GM13977 (cell line): ENCODE results near the gene NPAS3.

Source experiments
- DNase-seq: peaks from one replicate; pipeline ENCODE4 v3.0.0; 2012; ENCODE audit warnings: low spot score
- in situ Hi-C: fragments of 300-500 bp; cut with MboI; formaldehyde crosslinking; loops from one replicate; pipeline ENCODE4 v1.12.0; 2022; ENCODE audit warnings: low sequenced_read_pairs, low pct_unique_long_range_greater_than_20kb, mixed read lengths, inconsistent platforms; ENCODE audit not compliant: unreplicated experiment
- TF ChIP-seq, protein P1 (sequence below): IDR thresholded peaks from 2 replicates; pipeline ENCODE4 v1.5.1; 2012; ENCODE audit warnings: mild to moderate bottlenecking, control low read depth; ENCODE audit not compliant: insufficient read depth; ENCODE audit errors: extremely low read depth, missing control alignments

The NPAS3 gene

DNA sequence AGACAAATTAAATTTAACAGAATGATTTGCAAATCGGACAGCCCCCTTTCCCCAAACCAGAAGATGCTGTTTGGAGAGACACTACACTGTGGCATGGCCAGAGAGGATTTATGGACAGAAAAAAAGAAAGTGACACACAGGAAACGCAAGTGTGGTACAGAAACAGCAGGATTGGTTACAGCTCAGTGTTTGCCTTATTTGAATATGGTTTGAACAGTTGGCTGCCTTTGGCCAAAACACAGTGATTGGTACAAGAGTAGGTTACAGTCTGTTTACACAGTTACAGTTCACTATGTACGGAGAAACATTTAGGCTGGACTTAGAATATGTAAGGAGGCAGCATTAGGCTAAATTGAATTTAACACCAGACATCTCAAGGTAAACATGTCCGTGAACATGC, 335.3 kb downstream of the NPAS3 start:
- TF ChIP-seq, protein P1, sequence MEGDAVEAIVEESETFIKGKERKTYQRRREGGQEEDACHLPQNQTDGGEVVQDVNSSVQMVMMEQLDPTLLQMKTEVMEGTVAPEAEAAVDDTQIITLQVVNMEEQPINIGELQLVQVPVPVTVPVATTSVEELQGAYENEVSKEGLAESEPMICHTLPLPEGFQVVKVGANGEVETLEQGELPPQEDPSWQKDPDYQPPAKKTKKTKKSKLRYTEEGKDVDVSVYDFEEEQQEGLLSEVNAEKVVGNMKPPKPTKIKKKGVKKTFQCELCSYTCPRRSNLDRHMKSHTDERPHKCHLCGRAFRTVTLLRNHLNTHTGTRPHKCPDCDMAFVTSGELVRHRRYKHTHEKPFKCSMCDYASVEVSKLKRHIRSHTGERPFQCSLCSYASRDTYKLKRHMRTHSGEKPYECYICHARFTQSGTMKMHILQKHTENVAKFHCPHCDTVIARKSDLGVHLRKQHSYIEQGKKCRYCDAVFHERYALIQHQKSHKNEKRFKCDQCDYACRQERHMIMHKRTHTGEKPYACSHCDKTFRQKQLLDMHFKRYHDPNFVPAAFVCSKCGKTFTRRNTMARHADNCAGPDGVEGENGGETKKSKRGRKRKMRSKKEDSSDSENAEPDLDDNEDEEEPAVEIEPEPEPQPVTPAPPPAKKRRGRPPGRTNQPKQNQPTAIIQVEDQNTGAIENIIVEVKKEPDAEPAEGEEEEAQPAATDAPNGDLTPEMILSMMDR, result no peak
- DNase-seq, result no peak
- in situ Hi-C loops, result no loop called here

DNA sequence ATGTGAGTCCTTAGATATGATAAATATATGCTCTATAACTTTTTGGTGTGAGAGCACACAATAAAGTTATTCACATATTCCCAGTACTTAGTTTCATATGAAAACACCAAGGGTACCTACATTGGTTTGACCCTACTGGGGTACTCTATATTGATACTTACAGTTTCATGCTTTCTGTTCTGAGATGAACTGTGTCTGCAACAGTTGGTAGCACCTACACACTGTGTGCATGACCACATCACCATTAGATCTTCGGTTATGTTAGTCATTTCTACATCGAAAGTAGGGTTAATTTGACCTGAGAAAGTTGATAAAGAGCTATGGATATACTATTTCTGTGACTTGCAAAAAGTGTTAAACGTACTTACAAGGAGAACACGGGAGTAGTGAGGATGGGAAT, 337.2 kb downstream of the NPAS3 start:
- in situ Hi-C loops, result no loop called here
- DNase-seq, result no peak
- TF ChIP-seq, protein P1, result no peak

DNA sequence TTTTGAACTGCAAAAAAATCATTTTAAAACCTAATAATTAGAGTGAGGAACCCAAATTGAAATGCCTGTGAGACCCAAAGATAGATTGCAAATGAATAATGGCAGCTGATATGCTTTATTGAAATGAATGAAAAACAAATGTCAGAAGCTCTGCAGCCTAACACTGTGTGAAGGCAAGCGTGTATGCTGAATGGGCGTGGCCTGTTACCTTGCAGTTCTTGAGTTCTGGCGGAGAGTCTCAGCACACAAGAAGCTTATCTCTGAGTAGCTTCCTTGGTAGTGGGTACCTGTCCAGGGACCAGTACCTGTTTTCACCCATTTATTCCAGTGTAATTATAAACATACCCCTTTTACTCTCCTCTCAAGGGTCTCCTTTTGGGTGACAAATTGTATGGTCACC, 341.2 kb downstream of the NPAS3 start:
- TF ChIP-seq, protein P1, result no peak
- in situ Hi-C loops, result no loop called here
- DNase-seq, result no peak

DNA sequence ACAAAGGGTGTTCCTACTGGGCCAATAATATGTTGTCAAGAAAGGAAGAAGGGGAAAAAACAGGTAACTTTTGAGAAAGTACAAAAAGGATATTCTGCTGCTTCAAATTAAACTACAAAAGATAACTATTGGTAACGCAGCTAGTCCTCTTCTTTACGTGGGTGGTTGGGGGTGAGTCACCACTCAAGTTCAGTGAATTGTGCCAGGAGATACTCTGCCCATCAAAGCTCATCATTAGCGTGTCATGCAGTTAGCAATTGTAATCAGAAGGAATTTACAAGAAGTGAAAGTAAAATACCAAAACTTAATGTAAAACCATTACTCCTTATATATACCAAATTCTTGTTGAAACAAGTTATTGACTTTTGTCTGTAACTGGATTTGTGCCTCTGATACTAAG, 342.0 kb downstream of the NPAS3 start:
- in situ Hi-C loops, result no loop called here
- TF ChIP-seq, protein P1, result no peak
- DNase-seq, result no peak

DNA sequence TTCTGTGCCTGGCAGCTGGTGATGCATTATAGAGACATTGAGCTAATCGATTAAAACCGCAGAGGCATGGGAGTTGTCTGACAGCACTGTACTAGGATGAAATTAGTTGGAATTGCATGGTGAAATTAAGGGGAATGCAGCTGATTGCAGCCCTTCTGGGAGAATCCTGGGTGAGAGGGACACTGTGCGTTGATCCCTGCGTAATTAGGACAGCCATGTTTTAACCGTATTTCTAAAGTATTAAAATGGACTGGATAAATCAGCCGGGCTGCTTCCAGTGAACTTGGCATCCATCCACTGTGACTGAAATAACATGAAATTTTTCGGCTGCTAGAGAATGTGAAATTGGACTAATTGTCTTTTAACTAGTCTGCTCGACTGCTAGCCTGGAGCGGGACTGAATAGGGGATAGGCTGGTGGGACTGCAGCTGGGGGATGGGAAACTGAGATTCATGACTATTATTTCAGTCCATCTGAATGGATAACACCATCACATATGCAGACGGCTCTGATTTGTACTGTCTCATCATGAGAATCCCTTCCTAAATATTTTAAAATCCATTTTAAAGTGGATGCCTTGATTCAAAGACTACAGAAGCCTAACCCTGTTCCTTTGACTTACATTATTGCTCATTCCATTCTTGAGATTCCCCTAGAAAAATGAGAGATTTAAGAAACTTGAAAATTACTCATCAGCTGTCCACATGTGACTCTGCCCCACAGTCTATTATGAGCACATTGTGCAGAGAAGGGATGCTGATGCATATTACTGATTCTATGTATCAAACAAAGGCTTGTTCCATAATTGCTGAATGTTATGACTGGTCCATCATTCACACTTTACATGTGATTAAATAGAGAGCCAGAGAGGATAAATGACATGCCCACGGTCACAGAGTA, 343.9 kb downstream of the NPAS3 start:
- in situ Hi-C loops, result no loop called here
- no peak for DNase-seq
- TF ChIP-seq, protein P1, result no peak

DNA sequence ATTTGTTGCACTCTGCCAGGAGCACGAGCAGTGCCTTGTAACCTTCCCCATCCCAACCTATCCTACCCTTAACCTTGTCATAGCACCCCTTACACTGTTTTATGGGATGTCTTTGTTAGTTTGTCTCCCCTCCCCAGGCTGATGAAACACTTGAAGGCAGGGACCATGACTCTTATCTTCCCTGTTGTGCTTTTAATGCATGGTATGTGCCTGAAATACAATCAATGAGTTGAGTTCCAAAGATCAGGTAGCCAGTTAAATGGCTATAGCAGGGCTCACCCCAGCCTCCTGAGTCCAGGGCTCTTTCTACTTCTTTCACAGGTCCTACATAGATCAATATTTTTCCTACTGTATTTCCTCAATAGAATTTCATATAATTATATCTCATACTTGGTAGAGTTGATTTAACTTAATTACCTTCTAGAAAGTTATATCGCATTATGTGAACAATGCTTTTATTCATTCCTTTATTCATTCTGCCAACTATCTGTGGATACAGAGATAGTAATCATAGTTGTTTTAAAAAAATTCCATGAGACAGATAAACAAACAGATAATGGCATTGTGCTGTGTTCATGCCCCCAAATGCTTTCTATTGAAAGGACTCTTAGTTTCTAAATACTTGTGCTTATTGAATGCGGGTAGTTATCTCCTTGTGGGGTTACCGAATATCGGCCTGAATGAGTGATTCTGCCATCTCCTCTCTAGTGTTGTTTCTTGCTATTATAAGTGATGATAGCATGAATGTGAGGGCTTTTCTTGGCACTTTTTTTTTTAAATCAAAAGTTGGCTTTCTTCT, 347.4 kb downstream of the NPAS3 start:
- TF ChIP-seq, protein P1, result no peak
- DNase-seq, result no peak
- in situ Hi-C loops, result no loop called here
